Measurements from ENCODE around the gene HNRNPU. TPM values are rescaled to one million over a fixed set of nuclear protein-coding genes. Genes with fewer than 3 reads are reported as not detected.
"Not testable (repeated sequence)": the region's sequence is repeated elsewhere in the genome, so short reads cannot be mapped to it uniquely, and the experiment has no call there.

Gene HNRNPU
- total RNA-seq, 1 donor from 2014 or later = 358 TPM

DNA sequence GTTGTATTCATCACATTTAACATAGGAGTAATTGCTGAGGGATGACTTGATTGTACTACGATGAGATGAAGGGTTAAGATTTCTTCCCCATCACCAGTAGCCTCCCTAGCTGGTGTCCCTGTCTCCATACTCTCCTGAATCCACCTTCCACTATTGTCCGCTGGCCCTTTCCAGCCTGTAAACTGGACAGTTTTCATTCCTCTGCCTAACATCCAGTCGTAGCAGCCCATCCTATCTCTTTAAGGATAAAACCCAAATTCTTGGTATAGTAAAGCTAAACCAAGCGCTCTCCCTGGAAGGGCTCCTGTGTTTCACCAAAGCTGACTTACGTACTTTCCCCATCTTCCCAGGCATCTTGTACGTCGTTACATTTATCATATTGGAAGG lies 28.2 kb downstream of the HNRNPU start:
- DNase-seq (ENCODE audit: low read depth) = no peak
- TF ChIP-seq CTCF (IDR thresholded peaks at IDR 0.05; ENCODE audit: insufficient read depth, low read length, poor library complexity, severe bottlenecking) = no peak
- H3K36me3 ChIP-seq (ENCODE audit: control insufficient read depth, insufficient read depth, low read length) = no peaks in the 10 kb centered on the region
- H3K27me3 ChIP-seq (ENCODE audit: control insufficient read depth, insufficient read depth, low read length) = no peaks in the 10 kb centered on the region
- peak overlapping the region; percentile 78 for H3K4me3 ChIP-seq (ENCODE audit: low read depth, low read length)

DNA sequence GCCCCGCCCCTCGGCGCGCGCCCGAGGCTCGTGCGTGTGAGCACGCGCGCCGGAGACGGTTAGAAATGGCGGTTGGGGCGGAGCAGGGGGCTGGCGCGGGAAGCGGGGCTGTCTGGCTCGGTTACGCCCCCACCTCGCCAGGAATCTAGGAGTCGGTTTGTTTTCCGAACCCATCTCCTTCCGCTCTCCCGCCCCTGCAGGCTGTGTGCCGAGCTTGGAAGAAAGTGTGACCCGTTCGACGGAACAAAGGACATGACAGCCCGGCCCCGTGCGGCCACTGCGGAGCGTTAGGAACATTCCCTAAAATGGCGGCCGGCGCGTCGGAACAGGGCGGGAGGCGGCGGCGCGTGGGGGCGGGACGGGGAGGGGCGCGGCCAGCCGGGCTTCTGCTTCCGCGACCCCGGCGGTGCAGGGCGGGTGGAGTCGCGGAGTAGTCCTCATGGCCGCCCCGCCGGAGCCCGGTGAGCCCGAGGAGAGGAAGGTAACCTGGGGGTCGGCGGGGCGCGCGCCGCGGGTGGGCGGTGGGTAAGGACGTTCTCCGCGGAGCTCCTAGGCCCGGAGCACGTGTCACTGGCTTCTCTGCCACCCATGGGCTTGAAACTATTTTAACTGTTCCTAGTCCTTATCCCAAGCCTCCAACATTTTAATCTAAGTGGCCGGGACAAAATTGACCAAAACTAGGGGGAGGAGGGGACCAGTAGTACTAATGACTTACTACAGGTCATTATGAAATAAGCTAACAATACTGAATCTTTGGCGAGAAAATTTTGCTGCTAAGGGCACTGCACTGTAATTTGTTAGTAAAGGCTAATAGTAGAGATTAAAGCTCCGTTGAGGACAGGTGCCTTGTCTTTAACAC lies 28.8 kb downstream of the HNRNPU start, which contains the start of gene COX20:
TSS of gene COX20 (plus strand) at position 383 of the 859 bp plus-strand sequence. CDS start at position 440, 57 bp downstream.
- TF ChIP-seq CTCF (IDR thresholded peaks at IDR 0.05; ENCODE audit: insufficient read depth, low read length, poor library complexity, severe bottlenecking) = no peak
- no peak for DNase-seq (ENCODE audit: low read depth)
- H3K27me3 ChIP-seq (ENCODE audit: control insufficient read depth, insufficient read depth, low read length) = no peaks in the 10 kb centered on the region
- peak within 1 kb of the TSS; percentile 78 for H3K4me3 ChIP-seq (ENCODE audit: low read depth, low read length)
- no peaks in the 10 kb centered on the region for H3K36me3 ChIP-seq (ENCODE audit: control insufficient read depth, insufficient read depth, low read length)

GRCh38 chr1:244834543-244835275 lies 29.6 kb downstream of the HNRNPU start:
- Histone ChIP-seq H3K4me3 (ENCODE audit: low read depth, low read length) (peak overlapping the region; percentile 78), H3K36me3 (ENCODE audit: control insufficient read depth, insufficient read depth, low read length) (no peaks in the 10 kb centered on the region), H3K27me3 (ENCODE audit: control insufficient read depth, insufficient read depth, low read length) (no peaks in the 10 kb centered on the region)
- DNase-seq (ENCODE audit: low read depth) = peak; percentile 71
- no peak for TF ChIP-seq CTCF (IDR thresholded peaks at IDR 0.05; ENCODE audit: insufficient read depth, low read length, poor library complexity, severe bottlenecking)

GRCh38 chr1:244833734-244834542 lies 30.4 kb downstream of the HNRNPU start:
- no peaks in the 10 kb centered on the region for H3K36me3 ChIP-seq (ENCODE audit: control insufficient read depth, insufficient read depth, low read length)
- DNase-seq (ENCODE audit: low read depth) = no peak
- H3K27me3 ChIP-seq (ENCODE audit: control insufficient read depth, insufficient read depth, low read length) = no peaks in the 10 kb centered on the region
- H3K4me3 ChIP-seq (ENCODE audit: low read depth, low read length) = peak overlapping the region; percentile 78
- peak; percentile 23 for TF ChIP-seq CTCF (IDR thresholded peaks at IDR 0.05; ENCODE audit: insufficient read depth, low read length, poor library complexity, severe bottlenecking)

DNA sequence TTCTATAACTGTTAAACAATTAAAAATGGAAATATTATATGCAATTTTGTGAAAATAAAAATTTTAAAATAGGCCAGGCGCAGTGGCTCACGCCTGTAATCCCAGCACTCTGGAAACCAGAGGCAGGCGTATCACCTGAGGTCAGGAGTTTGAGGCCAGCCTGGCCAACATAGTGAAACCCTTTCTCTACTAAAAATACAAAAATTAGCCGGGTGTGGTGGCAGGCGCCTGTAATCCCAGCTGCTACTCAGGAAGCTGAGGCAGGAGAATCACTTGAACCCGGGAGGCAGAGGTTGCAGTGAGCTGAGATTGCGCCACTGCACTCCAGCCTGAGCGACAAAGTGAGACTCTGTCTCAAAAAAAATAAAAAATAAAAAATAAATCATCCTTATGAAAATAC lies 31.1 kb downstream of the HNRNPU start:
- not testable (repeated sequence) for DNase-seq (ENCODE audit: low read depth); H3K4me3 ChIP-seq (ENCODE audit: low read depth, low read length); H3K36me3 ChIP-seq (ENCODE audit: control insufficient read depth, insufficient read depth, low read length); H3K27me3 ChIP-seq (ENCODE audit: control insufficient read depth, insufficient read depth, low read length)

DNA sequence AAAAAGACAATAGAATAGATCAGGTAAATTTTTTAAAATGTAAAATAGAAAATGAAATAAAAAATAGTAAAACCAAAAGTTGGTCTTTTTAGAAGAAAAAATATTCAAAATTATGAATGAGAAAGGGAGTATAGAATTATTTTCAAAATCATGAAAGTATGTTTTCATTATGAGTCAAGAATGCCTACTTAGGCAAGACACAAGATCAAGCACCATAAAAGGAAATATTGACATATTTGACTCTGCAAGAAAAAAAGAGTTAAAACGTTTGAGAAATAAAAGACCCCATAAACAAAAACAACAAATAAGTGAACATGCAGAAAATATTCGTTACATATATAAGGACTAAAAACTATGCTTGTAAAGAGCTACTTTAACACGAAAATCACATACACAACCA lies 33.7 kb downstream of the HNRNPU start:
- DNase-seq (ENCODE audit: low read depth) = no peak
- Histone ChIP-seq H3K36me3 (ENCODE audit: control insufficient read depth, insufficient read depth, low read length) (no peaks in the 10 kb centered on the region), H3K27me3 (ENCODE audit: control insufficient read depth, insufficient read depth, low read length) (no peaks in the 10 kb centered on the region), H3K4me3 (ENCODE audit: low read depth, low read length) (no peak overlapping the region)
- TF ChIP-seq CTCF (IDR thresholded peaks at IDR 0.05; ENCODE audit: insufficient read depth, low read length, poor library complexity, severe bottlenecking) = no peak
